GM12878 (cell line): ENCODE results near the gene EPHB2. TPM values are rescaled to one million over a fixed set of nuclear protein-coding genes. Genes with fewer than 3 reads are reported as not detected.

ENCODE experiments used
- ATAC-seq: fragments of 200-7000 bp; cut with Tn5 transposase; 3 replicates; pipeline ENCODE4 v1.9.1; 2020; ENCODE audit warnings: mild to moderate bottlenecking, moderate library complexity
- BruUV-seq: library from RNA; stranded (reverse); fragments of 400-500 nt; replicated peaks from 2 replicates; lab custom pipeline; 2021; lab: Mats Ljungman, UMichigan
- CTCF ChIA-PET: fragments of 300-600 bp; sonication (Branson Sonifier 250); formaldehyde crosslinking; extraction: SDS; loops from one replicate; lab custom pipeline; 2021; ENCODE audit warnings: inconsistent platforms; lab: Yijun Ruan, JAX
- POLR2A ChIA-PET: fragments of 350-600 bp; formaldehyde crosslinking; extraction: SDS; loops from one replicate; lab custom pipeline; 2021; ENCODE audit warnings: inconsistent platforms; lab: Charles Lee
- RAD21 ChIA-PET: fragments of 300-600 bp; sonication (Branson Sonifier 250); formaldehyde crosslinking; loops from one replicate; lab custom pipeline; 2023; ENCODE audit warnings: antibody characterized with exemption; ENCODE audit not compliant: unreplicated experiment; lab: Charles Lee
- SMC1A ChIA-PET: fragments of 300-600 bp; sonication (Branson Sonifier 250); formaldehyde crosslinking; loops from one replicate; lab custom pipeline; 2023; ENCODE audit not compliant: unreplicated experiment, uncharacterized antibody; lab: Charles Lee
- DNase-seq: peaks from one replicate; pipeline ENCODE4 v3.0.0-alpha.2; 2011; ENCODE audit warnings: low read depth, low spot score
- FAIRE-seq: peaks from 3 replicates; lab custom pipeline; 2011; peaks lifted over from hg19 to GRCh38; lab: Jason Lieb, UNC
- H2AFZ ChIP-seq: 2 replicates; pipeline ENCODE4 v1.6.0; 2011; ENCODE audit warnings: low read depth, low read length, control low read depth; ENCODE audit not compliant: control insufficient read depth
- H3K27ac ChIP-seq: 2 replicates; pipeline ENCODE4 v1.5.1; 2011; ENCODE audit warnings: control low read depth; ENCODE audit not compliant: control insufficient read depth, insufficient read depth
- H3K27me3 ChIP-seq, 2 experiments: replicated peaks in 1 of 2; 2 replicates each; pipeline versions ENCODE4 v1.6.0 to v1.6.1; 2011; ENCODE audit warnings: low read length in 1 of 2; ENCODE audit not compliant: control insufficient read depth in 2 of 2, insufficient read depth in 2 of 2
- H3K36me3 ChIP-seq, 2 experiments: 2 replicates each; pipeline ENCODE4 v1.5.1; 2011; ENCODE audit warnings: low read length in 1 of 2; ENCODE audit not compliant: control insufficient read depth in 2 of 2, insufficient read depth in 2 of 2
- H3K4me1 ChIP-seq: 2 replicates; pipeline ENCODE4 v1.6.1; 2011; ENCODE audit warnings: mild to moderate bottlenecking, low read length, moderate library complexity, mixed read lengths; ENCODE audit not compliant: control insufficient read depth, insufficient read depth
- H3K4me2 ChIP-seq: 2 replicates; pipeline ENCODE4 v1.6.0; 2011; ENCODE audit warnings: control low read depth; ENCODE audit not compliant: control insufficient read depth, insufficient read depth
- H3K4me3 ChIP-seq: fragments of 200-600 bp; sonication (generic); 2 replicates; pipeline ENCODE4 v1.5.1; 2016
- H3K79me2 ChIP-seq: 2 replicates; pipeline ENCODE4 v1.6.0; 2011; ENCODE audit warnings: low read length; ENCODE audit not compliant: control insufficient read depth, insufficient read depth
- H3K9ac ChIP-seq: 2 replicates; pipeline ENCODE4 v1.8.0; 2011; ENCODE audit warnings: low read length, control low read depth, mixed read lengths; ENCODE audit not compliant: control insufficient read depth, insufficient read depth
- H3K9me3 ChIP-seq: replicated peaks from 3 replicates; pipeline ENCODE4 v1.5.1; 2011; ENCODE audit warnings: mild to moderate bottlenecking, low read length; ENCODE audit not compliant: control insufficient read depth, insufficient read depth
- H4K20me1 ChIP-seq: 2 replicates; pipeline ENCODE4 v1.6.0; 2011; ENCODE audit not compliant: control insufficient read depth, insufficient read depth
- BRCA1 ChIP-seq: IDR thresholded peaks from 2 replicates; pipeline ENCODE4 v1.6.1; 2011; ENCODE audit warnings: low read depth, low read length, improper control_type of control experiment
- CEBPB ChIP-seq, 2 experiments: fragments of 150-350 bp in 1 of 2; IDR thresholded peaks; 2 replicates each; pipeline ENCODE4 v1.6.1; 2012 to 2014; ENCODE audit warnings: low read depth in 2 of 2, low read length in 2 of 2, borderline replicate concordance in 1 of 2, inconsistent platforms in 1 of 2
- CREB1 ChIP-seq: IDR thresholded peaks from 2 replicates; pipeline ENCODE4 v1.6.1; 2012; ENCODE audit warnings: low read depth, mild to moderate bottlenecking, inconsistent platforms
- MEF2B ChIP-seq: fragments of 450-650 bp; IDR thresholded peaks from 2 replicates; pipeline ENCODE4 v1.6.1; 2018; ENCODE audit warnings: mild to moderate bottlenecking, moderate library complexity; ENCODE audit not compliant: partially characterized antibody, poor library complexity, severe bottlenecking
- PML ChIP-seq: IDR thresholded peaks from 2 replicates; pipeline ENCODE4 v1.6.1; 2012; ENCODE audit warnings: low read length, inconsistent platforms
- POU2F2 ChIP-seq: IDR thresholded peaks from 3 replicates; pipeline ENCODE4 v1.6.1; 2011; ENCODE audit warnings: low read depth, mild to moderate bottlenecking, low read length, borderline replicate concordance
- RB1 ChIP-seq: fragments of 450-650 bp; formaldehyde crosslinking; IDR thresholded peaks from 2 replicates; pipeline ENCODE4 v1.6.1; 2017; ENCODE audit warnings: mild to moderate bottlenecking, borderline replicate concordance
- SREBF2 ChIP-seq: IDR thresholded peaks from 2 replicates; pipeline ENCODE4 v1.6.1; 2012; ENCODE audit warnings: mild to moderate bottlenecking, low read length
- ZNF24 ChIP-seq: fragments of 450-650 bp; IDR thresholded peaks from 2 replicates; pipeline ENCODE4 v1.6.1; 2017; ENCODE audit warnings: antibody characterized with exemption, mild to moderate bottlenecking
- WGBS: methylation state at CpG from one replicate; pipeline ENCODE4 v1.1.6; 2016; ENCODE audit warnings: low lambda C conversion rate; ENCODE audit not compliant: insufficient replicate concordance, insufficient coverage; ENCODE audit errors: missing lambda C conversion rate; 5-methylcytosine and 5-hydroxymethylcytosine counted together
- in situ Hi-C: fragments of 300-500 bp; cut with MboI; formaldehyde crosslinking; loops from 9 replicates; pipeline ENCODE4 v1.14.3; 2018; ENCODE audit warnings: mixed read lengths
- intact Hi-C: fragments of 100-400 bp; cut with micrococcal nuclease; formaldehyde crosslinking; loops from one replicate; pipeline ENCODE4 v1.14.2; 2022; ENCODE audit not compliant: unreplicated experiment
- polyA plus RNA-seq, 11 experiments: library from polyadenylated mRNA; depleted of rRNA in 4 of 11; unstranded in 6 of 11; stranded (reverse) in 5 of 11; fragments of >200 nt; fragmentation: Nextera tagmentation in 4 of 11; fragmentation: Illumina TruSeq in 1 of 11; extraction: Ambion mirVana in 4 of 11; extraction: Trizol in 1 of 11; gene quantifications; 1 replicate in 1 of 11; 2 replicates in 10 of 11; pipeline versions ENCODE4 v1.2.1 to v1.2.3, GENCODE V29; 2011 to 2016; ENCODE audit warnings: inconsistent platforms in 2 of 11, missing spikeins in 2 of 11, low read depth in 1 of 11
- total RNA-seq, 4 experiments: library from RNA; depleted of rRNA in 3 of 4; stranded (reverse); fragments of >200 nt in 3 of 4; fragmentation: Illumina TruSeq in 1 of 4; extraction: Trizol in 1 of 4; gene quantifications; 2 replicates each; pipeline versions ENCODE4 v1.2.1 to v1.2.3, GENCODE V29; 2013 to 2021
- TF ChIP-seq, protein P1 (sequence below): fragments of 450-650 bp; formaldehyde crosslinking; IDR thresholded peaks from 2 replicates; pipeline ENCODE4 v1.5.0; 2022; ENCODE audit warnings: mild to moderate bottlenecking, missing genetic modification characterization

The EPHB2 gene
- total and polyA plus RNA-seq, 10 of the 15 experiments (the other 5 are each of a cell fraction or from before 2014, with no cell fraction given), result 0.13 to 3.3 (median 0.92) TPM

GRCh38 chr1:22854688-22855565 is 144.3 kb downstream of the EPHB2 start:
- SMC1A ChIA-PET, result no interaction called here
- Histone ChIP-seq H3K4me1 (peaks cover 16% of the 10 kb centered on the region), H3K4me2 (peak overlapping the region; percentile 58), H3K27ac (no peak overlapping the region), H3K4me3 (no peak overlapping the region), H4K20me1 (no peaks in the 10 kb centered on the region), H3K27me3 (no peaks in the 10 kb centered on the region), H3K9me3 (no peaks in the 10 kb centered on the region), H2AFZ (no peak overlapping the region), H3K79me2 (no peaks in the 10 kb centered on the region), H3K36me3 (no peaks in the 10 kb centered on the region), H3K9ac (no peak overlapping the region)
- in situ Hi-C loops, result no loop called here
- no TSS peak for BruUV-seq
- ATAC-seq (peak; percentile 75), DNase-seq (peak; percentile 50), FAIRE-seq (peak; percentile 76)
- RAD21 ChIA-PET, result no interaction called here
- intact Hi-C loops, result no loop called here
- TF ChIP-seq RB1 (no peak), POU2F2 (peak; percentile 77; the same call in 2 of the 3 replicates), PML (no peak)
- 13% methylated on average over 6 of the region's 6 CpGs for WGBS
- CTCF ChIA-PET, result interaction anchor here (0.9 kb wide), 1 partner anchor 150 kb away, joined by 3 read pairs; no protein-coding TSS in a partner anchor
- POLR2A ChIA-PET, result no interaction called here

GRCh38 chr1:22855668-22856606 is 145.3 kb downstream of the EPHB2 start:
- RAD21 ChIA-PET, result no interaction called here
- intact Hi-C loops, result no loop called here
- Histone ChIP-seq H3K79me2 (no peaks in the 10 kb centered on the region), H3K27me3 (no peaks in the 10 kb centered on the region), H2AFZ (no peak overlapping the region), H3K27ac (no peak overlapping the region), H3K36me3 (no peaks in the 10 kb centered on the region), H3K9ac (no peak overlapping the region), H4K20me1 (no peaks in the 10 kb centered on the region), H3K4me1 (peaks cover 18% of the 10 kb centered on the region), H3K9me3 (no peaks in the 10 kb centered on the region), H3K4me2 (no peak overlapping the region), H3K4me3 (no peak overlapping the region)
- 70% methylated on average over 15 of the region's 15 CpGs for WGBS
- ATAC-seq, result no peak
- CTCF ChIA-PET, result no interaction called here
- DNase-seq, result no peak
- SMC1A ChIA-PET, result no interaction called here
- POLR2A ChIA-PET, result no interaction called here
- peak; percentile 41 for FAIRE-seq
- in situ Hi-C loops, result no loop called here
- BruUV-seq, result no TSS peak
- TF ChIP-seq SREBF2 (no peak), MEF2B (no peak), ZNF24 (no peak), CEBPB (IDR thresholded peaks at IDR 0.05; ENCODE audit: borderline replicate concordance in 1 of 2, low read depth in 2 of 2, low read length in 2 of 2) (no peak), CREB1 (no peak), BRCA1 (no peak), POU2F2 (no peak)
- TF ChIP-seq, protein P1, sequence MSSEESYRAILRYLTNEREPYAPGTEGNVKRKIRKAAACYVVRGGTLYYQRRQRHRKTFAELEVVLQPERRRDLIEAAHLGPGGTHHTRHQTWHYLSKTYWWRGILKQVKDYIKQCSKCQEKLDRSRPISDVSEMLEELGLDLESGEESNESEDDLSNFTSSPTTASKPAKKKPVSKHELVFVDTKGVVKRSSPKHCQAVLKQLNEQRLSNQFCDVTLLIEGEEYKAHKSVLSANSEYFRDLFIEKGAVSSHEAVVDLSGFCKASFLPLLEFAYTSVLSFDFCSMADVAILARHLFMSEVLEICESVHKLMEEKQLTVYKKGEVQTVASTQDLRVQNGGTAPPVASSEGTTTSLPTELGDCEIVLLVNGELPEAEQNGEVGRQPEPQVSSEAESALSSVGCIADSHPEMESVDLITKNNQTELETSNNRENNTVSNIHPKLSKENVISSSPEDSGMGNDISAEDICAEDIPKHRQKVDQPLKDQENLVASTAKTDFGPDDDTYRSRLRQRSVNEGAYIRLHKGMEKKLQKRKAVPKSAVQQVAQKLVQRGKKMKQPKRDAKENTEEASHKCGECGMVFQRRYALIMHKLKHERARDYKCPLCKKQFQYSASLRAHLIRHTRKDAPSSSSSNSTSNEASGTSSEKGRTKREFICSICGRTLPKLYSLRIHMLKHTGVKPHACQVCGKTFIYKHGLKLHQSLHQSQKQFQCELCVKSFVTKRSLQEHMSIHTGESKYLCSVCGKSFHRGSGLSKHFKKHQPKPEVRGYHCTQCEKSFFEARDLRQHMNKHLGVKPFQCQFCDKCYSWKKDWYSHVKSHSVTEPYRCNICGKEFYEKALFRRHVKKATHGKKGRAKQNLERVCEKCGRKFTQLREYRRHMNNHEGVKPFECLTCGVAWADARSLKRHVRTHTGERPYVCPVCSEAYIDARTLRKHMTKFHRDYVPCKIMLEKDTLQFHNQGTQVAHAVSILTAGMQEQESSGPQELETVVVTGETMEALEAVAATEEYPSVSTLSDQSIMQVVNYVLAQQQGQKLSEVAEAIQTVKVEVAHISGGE (CRISPR knock-in tag), result no peak
